Natural killer cell (primary cell): ENCODE results near the gene NDUFS6. TPM values are rescaled to one million over a fixed set of nuclear protein-coding genes. Genes with fewer than 3 reads are reported as not detected.

Source experiments
- ATAC-seq, 3 donors: fragments of 150-1000 bp in 2 of 3; fragments of 200-7000 bp in 1 of 3; cut with Tn5 transposase; 1 replicate in 1 of 3; 2 replicates in 2 of 3; pipeline ENCODE4 v1.10.0; 2021; ENCODE audit warnings: mild to moderate bottlenecking in 2 of 3, moderate library complexity in 2 of 3
- DNase-seq, 2 donors: peaks; one replicate each; pipeline versions ENCODE4 v3.0.0 to v3.0.0-alpha.2; 2013 to 2021; ENCODE audit warnings: mixed read lengths in 1 of 2
- H3K27ac ChIP-seq: one replicate; pipeline ENCODE4 v1.5.1; 2013; ENCODE audit warnings: mild to moderate bottlenecking, low read length
- H3K27me3 ChIP-seq: one replicate; pipeline ENCODE4 v1.6.1; 2013; ENCODE audit warnings: low read length; ENCODE audit not compliant: control insufficient read depth, insufficient read depth
- H3K36me3 ChIP-seq: one replicate; pipeline ENCODE4 v1.6.1; 2013; ENCODE audit warnings: low read length; ENCODE audit not compliant: control insufficient read depth, insufficient read depth
- H3K4me1 ChIP-seq: one replicate; pipeline ENCODE4 v1.6.1; 2013; ENCODE audit warnings: low read length; ENCODE audit not compliant: control insufficient read depth, insufficient read depth
- H3K4me3 ChIP-seq: one replicate; pipeline ENCODE4 v1.5.1; 2013; ENCODE audit warnings: low read length
- H3K9me3 ChIP-seq: one replicate; pipeline ENCODE4 v1.6.1; 2013; ENCODE audit warnings: low read length; ENCODE audit not compliant: control insufficient read depth, insufficient read depth
- H3K27ac Mint-ChIP-seq, 2 donors: one replicate each; pipeline ENCODE4 v1.8.0; 2022; ENCODE audit warnings: mild to moderate bottlenecking in 2 of 2, mixed read lengths in 2 of 2, moderate library complexity in 1 of 2
- H3K27me3 Mint-ChIP-seq, 2 donors: one replicate each; pipeline ENCODE4 v1.8.0; 2022; ENCODE audit warnings: low read depth in 2 of 2, mixed read lengths in 2 of 2
- H3K36me3 Mint-ChIP-seq: one replicate; pipeline ENCODE4 v1.8.0; 2022; ENCODE audit warnings: mixed read lengths
- H3K4me1 Mint-ChIP-seq, 2 donors: one replicate each; pipeline ENCODE4 v1.8.0; 2022; ENCODE audit warnings: mixed read lengths in 2 of 2
- H3K4me3 Mint-ChIP-seq: one replicate; pipeline ENCODE4 v1.8.0; 2022; ENCODE audit warnings: mild to moderate bottlenecking, moderate library complexity, mixed read lengths
- H3K9me3 Mint-ChIP-seq, 2 donors: one replicate each; pipeline ENCODE4 v1.8.0; 2022; ENCODE audit warnings: mixed read lengths in 2 of 2
- CTCF ChIP-seq: fragments of 200-600 bp; IDR thresholded peaks from one replicate; pipeline ENCODE4 v1.8.0; 2022; ENCODE audit warnings: antibody characterized with exemption
- WGBS: methylation state at CpG from one replicate; pipeline ENCODE4 v1.1.7; 2013; ENCODE audit warnings: missing lambda C conversion rate; ENCODE audit not compliant: insufficient coverage; 5-methylcytosine and 5-hydroxymethylcytosine counted together
- intact Hi-C: fragments of 100-400 bp; cut with micrococcal nuclease; formaldehyde crosslinking; loops from one replicate; pipeline ENCODE4 v1.14.2; 2022
- total RNA-seq, 4 donors: library from RNA; stranded (reverse); fragments of 120-200 nt in 1 of 4; gene quantifications; one replicate each; pipeline versions ENCODE4 v1.2.3 to v1.2.4, GENCODE V29; 2013 to 2022

The NDUFS6 gene
- total RNA-seq, 3 donors from 2014 or later (not counting 1 experiment from before 2014, with no cell fraction given) = 19.2 to 25.9 (median 22.5) TPM

GRCh38 chr5:1809416-1810035, 8.3 kb downstream of the NDUFS6 start:
- H3K9me3 Mint-ChIP-seq = no peaks in the 10 kb centered on the region
- Histone ChIP-seq H3K27me3 (no peaks in the 10 kb centered on the region), H3K4me1 (no peaks in the 10 kb centered on the region), H3K27ac (no peak overlapping the region), H3K9me3 (no peaks in the 10 kb centered on the region), H3K4me3 (no peak overlapping the region), H3K36me3 (peaks cover 76% of the 10 kb centered on the region)
- no peak for DNase-seq
- TF ChIP-seq CTCF = no peak
- WGBS = 94% methylated on average over 32 of the region's 32 CpGs
- no peaks in the 10 kb centered on the region for H3K27me3 Mint-ChIP-seq
- ATAC-seq = no peak
- H3K4me1 Mint-ChIP-seq = peaks cover 25 to 28% of the 10 kb centered on the region in 2 donors
- H3K4me3 Mint-ChIP-seq = no peak overlapping the region
- intact Hi-C loops = no loop called here
- no peaks in the 10 kb centered on the region for H3K36me3 Mint-ChIP-seq
- H3K27ac Mint-ChIP-seq = no peak overlapping the region

GRCh38 chr5:1810581-1811101, 9.4 kb downstream of the NDUFS6 start:
- intact Hi-C loops = no loop called here
- Histone ChIP-seq H3K36me3 (peaks cover 77% of the 10 kb centered on the region), H3K27ac (no peak overlapping the region), H3K27me3 (no peaks in the 10 kb centered on the region), H3K4me1 (no peaks in the 10 kb centered on the region), H3K4me3 (no peak overlapping the region), H3K9me3 (no peaks in the 10 kb centered on the region)
- no peaks in the 10 kb centered on the region for H3K27me3 Mint-ChIP-seq
- no peak for ATAC-seq
- H3K9me3 Mint-ChIP-seq = no peaks in the 10 kb centered on the region
- WGBS = 94% methylated on average over 10 of the region's 10 CpGs
- peaks cover 24 to 28% of the 10 kb centered on the region in 2 donors for H3K4me1 Mint-ChIP-seq
- no peak overlapping the region for H3K4me3 Mint-ChIP-seq
- no peak for TF ChIP-seq CTCF
- DNase-seq = no peak
- H3K27ac Mint-ChIP-seq = no peak overlapping the region
- H3K36me3 Mint-ChIP-seq = no peaks in the 10 kb centered on the region

GRCh38 chr5:1814183-1815020, 13.2 kb downstream of the NDUFS6 start:
- Histone ChIP-seq H3K9me3 (no peaks in the 10 kb centered on the region), H3K36me3 (peaks cover 77% of the 10 kb centered on the region), H3K27ac (no peak overlapping the region), H3K4me3 (no peak overlapping the region), H3K4me1 (no peaks in the 10 kb centered on the region), H3K27me3 (no peaks in the 10 kb centered on the region)
- DNase-seq = no peak
- no peaks in the 10 kb centered on the region for H3K9me3 Mint-ChIP-seq
- H3K4me1 Mint-ChIP-seq = peaks cover 7% of the 10 kb centered on the region in 2 donors
- 95% methylated on average over 30 of the region's 30 CpGs for WGBS
- peaks cover 19% of the 10 kb centered on the region for H3K36me3 Mint-ChIP-seq
- intact Hi-C loops = no loop called here
- no peak overlapping the region for H3K4me3 Mint-ChIP-seq
- ATAC-seq = no peak
- H3K27me3 Mint-ChIP-seq = no peaks in the 10 kb centered on the region
- TF ChIP-seq CTCF = no peak
- H3K27ac Mint-ChIP-seq = no peak overlapping the region
